A673 (cell line): ENCODE data around the gene RNGTT. TPM values are rescaled to one million over a fixed set of nuclear protein-coding genes. Genes with fewer than 3 reads are reported as not detected.

Experiments
- BruUV-seq: library from RNA; stranded (reverse); fragments of 400-500 nt; replicated peaks from 2 replicates; lab custom pipeline; 2021; lab: Mats Ljungman, UMichigan
- CTCF ChIA-PET: fragments of 300-600 bp; sonication (Branson Sonifier 250); formaldehyde crosslinking; loops from one replicate; lab custom pipeline; 2022; ENCODE audit warnings: antibody characterized with exemption; lab: Charles Lee
- POLR2A ChIA-PET: fragments of 300-600 bp; sonication (Branson Sonifier 250); formaldehyde crosslinking; loops from one replicate; lab custom pipeline; 2022; ENCODE audit warnings: antibody characterized with exemption; ENCODE audit not compliant: low non-redundant PET; lab: Charles Lee
- DNase-seq: peaks from one replicate; pipeline ENCODE4 v3.0.0-alpha.2; 2015; ENCODE audit warnings: low spot score
- H3K27ac ChIP-seq: fragments of 200-600 bp; sonication (generic); 2 replicates; pipeline ENCODE4 v1.5.1; 2016; ENCODE audit warnings: mixed run types, low read depth, mild to moderate bottlenecking, mixed read lengths, antibody characterized with exemption, low read length; ENCODE audit not compliant: poor library complexity, severe bottlenecking
- H3K27me3 ChIP-seq: fragments of 200-600 bp; sonication (generic); replicated peaks from 2 replicates; pipeline ENCODE4 v1.6.1; 2017; ENCODE audit warnings: mixed run types, low read depth, mild to moderate bottlenecking, mixed read lengths, antibody characterized with exemption, low read length; ENCODE audit not compliant: insufficient read depth, poor library complexity
- H3K36me3 ChIP-seq: fragments of 200-600 bp; sonication (generic); 2 replicates; pipeline ENCODE4 v1.6.1; 2016; ENCODE audit warnings: mixed run types, mild to moderate bottlenecking, mixed read lengths, antibody characterized with exemption, low read length; ENCODE audit not compliant: insufficient read depth, poor library complexity, severe bottlenecking
- H3K4me1 ChIP-seq: fragments of 200-600 bp; sonication (generic); 2 replicates; pipeline ENCODE4 v1.6.1; 2017; ENCODE audit warnings: mixed run types, mild to moderate bottlenecking, mixed read lengths, antibody characterized with exemption, low read length; ENCODE audit not compliant: insufficient read depth, poor library complexity, severe bottlenecking
- H3K4me3 ChIP-seq: fragments of 200-600 bp; sonication (generic); 2 replicates; pipeline ENCODE4 v1.5.1; 2016; ENCODE audit warnings: low read depth, mixed run types, mild to moderate bottlenecking, mixed read lengths, low read length; ENCODE audit not compliant: poor library complexity, severe bottlenecking
- H3K9me3 ChIP-seq: fragments of 200-600 bp; sonication (generic); 2 replicates; pipeline ENCODE4 v1.6.1; 2016; ENCODE audit warnings: mixed run types, low read depth, mild to moderate bottlenecking, mixed read lengths, antibody characterized with exemption, low read length; ENCODE audit not compliant: poor library complexity, severe bottlenecking
- EZH2 ChIP-seq: fragments of 200-600 bp; sonication (generic); IDR thresholded peaks from 2 replicates; pipeline ENCODE4 v1.6.1; 2017; ENCODE audit warnings: borderline replicate concordance, low read depth, mild to moderate bottlenecking, mixed read lengths, antibody characterized with exemption, low read length; ENCODE audit not compliant: poor library complexity, severe bottlenecking
- intact Hi-C: fragments of 100-400 bp; cut with micrococcal nuclease; formaldehyde crosslinking; loops from one replicate; pipeline ENCODE4 v1.10.0; 2022; ENCODE audit not compliant: unreplicated experiment
- total RNA-seq: library from RNA; stranded (reverse); gene quantifications from 2 replicates; pipeline ENCODE4 v1.2.3, GENCODE V29; 2021
- TF ChIP-seq, protein P1 (sequence below): fragments of 300-800, 200-600 bp; sonication (generic); conservative IDR thresholded peaks from 2 replicates; pipeline ENCODE4 v1.5.1; 2017; ENCODE audit warnings: low read depth, mild to moderate bottlenecking, antibody characterized with exemption, low read length, moderate library complexity, mixed read lengths

RNGTT gene
- total RNA-seq, 1 experiment from 2014 or later = 31.8 TPM

DNA sequence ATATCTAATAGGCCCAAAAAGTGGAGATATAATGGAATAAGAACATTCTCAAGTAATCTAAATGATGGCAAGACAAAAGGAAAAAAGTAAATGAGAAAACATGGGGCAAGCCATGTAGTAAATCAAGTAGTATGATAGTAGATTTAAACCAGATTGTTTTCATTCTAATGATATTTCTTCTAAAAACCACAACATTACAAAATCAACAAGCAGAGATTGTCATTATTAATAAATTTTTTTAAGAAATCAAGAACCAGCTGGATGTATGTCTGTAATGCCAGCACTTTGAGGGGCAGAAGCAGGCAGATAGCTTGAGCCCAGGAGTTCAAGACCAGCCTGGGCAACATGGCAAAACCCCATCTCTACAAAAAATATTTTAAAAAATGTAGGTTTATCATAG is 155.0 kb downstream of the RNGTT start:
- Histone ChIP-seq H3K4me1 (no peaks in the 10 kb centered on the region), H3K27ac (no peak overlapping the region), H3K27me3 (no peaks in the 10 kb centered on the region), H3K9me3 (peaks cover 10% of the 10 kb centered on the region), H3K36me3 (no peaks in the 10 kb centered on the region), H3K4me3 (no peak overlapping the region)
- ChIA-PET POLR2A (no interaction called here), CTCF (no interaction called here)
- no peak for TF ChIP-seq EZH2
- TF ChIP-seq, protein P1, sequence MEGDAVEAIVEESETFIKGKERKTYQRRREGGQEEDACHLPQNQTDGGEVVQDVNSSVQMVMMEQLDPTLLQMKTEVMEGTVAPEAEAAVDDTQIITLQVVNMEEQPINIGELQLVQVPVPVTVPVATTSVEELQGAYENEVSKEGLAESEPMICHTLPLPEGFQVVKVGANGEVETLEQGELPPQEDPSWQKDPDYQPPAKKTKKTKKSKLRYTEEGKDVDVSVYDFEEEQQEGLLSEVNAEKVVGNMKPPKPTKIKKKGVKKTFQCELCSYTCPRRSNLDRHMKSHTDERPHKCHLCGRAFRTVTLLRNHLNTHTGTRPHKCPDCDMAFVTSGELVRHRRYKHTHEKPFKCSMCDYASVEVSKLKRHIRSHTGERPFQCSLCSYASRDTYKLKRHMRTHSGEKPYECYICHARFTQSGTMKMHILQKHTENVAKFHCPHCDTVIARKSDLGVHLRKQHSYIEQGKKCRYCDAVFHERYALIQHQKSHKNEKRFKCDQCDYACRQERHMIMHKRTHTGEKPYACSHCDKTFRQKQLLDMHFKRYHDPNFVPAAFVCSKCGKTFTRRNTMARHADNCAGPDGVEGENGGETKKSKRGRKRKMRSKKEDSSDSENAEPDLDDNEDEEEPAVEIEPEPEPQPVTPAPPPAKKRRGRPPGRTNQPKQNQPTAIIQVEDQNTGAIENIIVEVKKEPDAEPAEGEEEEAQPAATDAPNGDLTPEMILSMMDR = no peak
- no peak for DNase-seq
- no TSS peak for BruUV-seq
- intact Hi-C loops = no loop called here

DNA sequence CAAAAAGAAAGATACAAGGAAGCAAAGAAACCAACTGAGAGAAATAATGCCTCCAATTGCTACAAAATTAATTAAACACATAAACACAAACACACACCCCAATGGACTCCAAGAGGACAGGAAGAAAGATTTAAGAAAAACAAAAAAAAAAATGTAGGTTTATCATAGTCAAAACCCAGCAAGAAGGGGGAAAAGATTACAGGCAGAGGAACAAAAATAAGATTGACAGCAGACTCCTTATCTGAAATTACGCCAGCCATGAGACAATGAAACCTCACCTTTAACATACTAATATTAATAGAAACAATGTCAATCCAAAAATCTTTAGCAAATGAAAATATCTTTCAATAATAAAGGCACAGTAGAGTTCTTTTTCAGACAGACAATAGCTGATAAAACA is 155.8 kb downstream of the RNGTT start:
- H3K27ac ChIP-seq = no peak overlapping the region
- intact Hi-C loops = no loop called here
- TF ChIP-seq, protein P1 = no peak
- no peak for TF ChIP-seq EZH2
- no peak for DNase-seq
- no peak overlapping the region for H3K4me3 ChIP-seq
- no peaks in the 10 kb centered on the region for H3K27me3 ChIP-seq
- H3K9me3 ChIP-seq = peaks cover 10% of the 10 kb centered on the region
- no peaks in the 10 kb centered on the region for H3K36me3 ChIP-seq
- POLR2A ChIA-PET = no interaction called here
- BruUV-seq = no TSS peak
- no peaks in the 10 kb centered on the region for H3K4me1 ChIP-seq
- CTCF ChIA-PET = no interaction called here

DNA sequence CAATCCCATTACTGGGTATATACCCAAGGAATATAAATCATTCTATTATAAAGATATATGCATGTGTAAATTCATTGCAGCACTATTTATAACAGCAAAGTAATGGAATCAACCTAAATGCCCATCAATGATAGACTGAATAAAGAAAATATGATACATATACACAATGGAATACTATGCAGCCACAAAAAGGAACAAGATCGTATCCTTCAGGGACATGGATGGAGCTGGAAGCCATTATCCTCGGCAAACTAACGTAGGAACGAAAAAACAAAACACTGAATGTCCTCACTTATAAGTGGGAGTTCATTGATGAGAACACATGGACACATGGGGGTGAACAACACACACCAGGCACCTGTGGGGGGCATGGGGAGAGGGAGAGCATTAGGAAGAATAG is 156.7 kb downstream of the RNGTT start:
- H3K27me3 ChIP-seq = no peaks in the 10 kb centered on the region
- no peak overlapping the region for H3K4me3 ChIP-seq
- H3K9me3 ChIP-seq = peaks cover 10% of the 10 kb centered on the region
- ChIA-PET POLR2A (no interaction called here), CTCF (no interaction called here)
- TF ChIP-seq EZH2 = no peak
- TF ChIP-seq, protein P1 = no peak
- H3K4me1 ChIP-seq = no peaks in the 10 kb centered on the region
- no peak for DNase-seq
- no peak overlapping the region for H3K27ac ChIP-seq
- intact Hi-C loops = no loop called here
- no peaks in the 10 kb centered on the region for H3K36me3 ChIP-seq
- BruUV-seq = no TSS peak
